ENCODE data around the gene TRIO. TPM values are rescaled to one million over a fixed set of nuclear protein-coding genes. Genes with fewer than 3 reads are reported as not detected.

TRIO gene
- total and polyA plus RNA-seq, 2 of the 8 experiments (the other 6 are each of a cell fraction or from before 2014, with no cell fraction given), result 35.1 to 69.1 TPM

GRCh38 chr5:14341571-14342230, 198.6 kb downstream of the TRIO start:
- no peak overlapping the region for H3K23ac ChIP-seq (ENCODE audit: insufficient read length)
- peaks cover 0 to 14% of the 10 kb centered on the region in 2 experiments; a peak in 3 of 4 replicates for H3K79me2 ChIP-seq (ENCODE audit: control insufficient read depth in 1 of 2, insufficient read depth in 2 of 2, low read length in 2 of 2)
- 0 out of 2 replicates have a peak overlapping the region, but pooled peaks have one; percentile 16 for H2BK5ac ChIP-seq (ENCODE audit: low read depth, low read length)
- no peak overlapping the region for H2BK20ac ChIP-seq (ENCODE audit: low read length)
- H3K27me3 ChIP-seq (replicated peaks in 1 of 4; ENCODE audit: control insufficient read depth in 3 of 4, extremely low read depth in 1 of 4, insufficient read depth in 3 of 4, low read length in 3 of 4), result no peaks in the 10 kb centered on the region
- H4K5ac ChIP-seq (ENCODE audit: insufficient read length, low read depth, low read length), result no peak overlapping the region
- no peak overlapping the region for H3K14ac ChIP-seq (ENCODE audit: insufficient read length)
- H3K36me3 ChIP-seq (ENCODE audit: control insufficient read depth in 2 of 4, insufficient read depth in 4 of 4, low read length in 3 of 4), result peaks cover 2 to 11% (median 8%) of the 10 kb centered on the region in 4 experiments; a peak in 6 of 8 replicates
- no peak overlapping the region for H3K18ac ChIP-seq (ENCODE audit: extremely low read depth, low read length)
- ChIA-PET POLR2A (ENCODE audit: partially characterized antibody) (interaction anchor here (0.6 to 1.1 kb wide), 4 partner anchors 16 to 42 kb away, joined by 3 read pairs; no protein-coding TSS in a partner anchor), CTCF (ENCODE audit: partially characterized antibody) (interaction anchor here (1.0 to 1.5 kb wide), 7 partner anchors 10 to 30 kb away, joined by 3 to 10 read pairs (median 3); no protein-coding TSS in a partner anchor)
- H2BK15ac ChIP-seq (ENCODE audit: low read length), result no peak overlapping the region
- 23% methylated on average over 4 of the region's 4 CpGs; no CpG with 5 or more reads in 1 of the 2 experiments for WGBS, 2 experiments (ENCODE audit: extremely low coverage in 1 of 2, insufficient coverage in 1 of 2, insufficient read length in 1 of 2, insufficient replicate concordance in 2 of 2, low coverage in 1 of 2, low lambda C conversion rate in 2 of 2, missing lambda C conversion rate in 1 of 2)
- no peak overlapping the region for H3K9ac ChIP-seq (replicated peaks in 1 of 4; ENCODE audit: extremely low read depth in 1 of 4, low read depth in 3 of 4, low read length in 3 of 4)
- DNase-seq (ENCODE audit: low read depth in 1 of 2, low spot score in 2 of 2), result peak in 1 of 2 experiments; percentile 62
- no peak overlapping the region for H2AFZ ChIP-seq (ENCODE audit: low read length)
- no peak overlapping the region for H2AK5ac ChIP-seq (ENCODE audit: low read depth, low read length)
- H3K79me1 ChIP-seq (ENCODE audit: low read depth, low read length), result no peaks in the 10 kb centered on the region
- no peak overlapping the region for H3K4ac ChIP-seq (replicated peaks; ENCODE audit: insufficient read length, low read depth, low read length)
- peaks cover 4 to 16% (median 8%) of the 10 kb centered on the region in 4 experiments; a peak in 4 of 7 replicates for H3K4me1 ChIP-seq (replicated peaks in 1 of 4; ENCODE audit: control insufficient read depth in 3 of 4, insufficient read depth in 4 of 4, low read length in 3 of 4)
- no peak overlapping the region for H4K8ac ChIP-seq (ENCODE audit: extremely low read depth, insufficient read depth, low read length)
- H3K4me3 ChIP-seq (ENCODE audit: extremely low read depth in 1 of 4, insufficient read depth in 2 of 4, low read depth in 3 of 4, low read length in 4 of 4), result peak overlapping the region in 3 of 4 experiments; percentile 6 to 15 (median 8); a peak in 3 of 8 replicates
- no peak overlapping the region for H4K91ac ChIP-seq (replicated peaks; ENCODE audit: insufficient read length, low read length)
- no peak overlapping the region for H3K56ac ChIP-seq (replicated peaks; ENCODE audit: insufficient read length, low read depth, low read length)
- FAIRE-seq, result peak; percentile 83
- H2BK120ac ChIP-seq (replicated peaks; ENCODE audit: low read depth, low read length), result no peak overlapping the region
- peaks cover 0 to 1% of the 10 kb centered on the region in 2 experiments for H4K20me1 ChIP-seq (replicated peaks in 1 of 2; ENCODE audit: control insufficient read depth in 1 of 2, insufficient read depth in 2 of 2, low read length in 2 of 2)
- no peak overlapping the region for H2BK12ac ChIP-seq (ENCODE audit: low read depth, low read length)
- H3K23me2 ChIP-seq (ENCODE audit: low read depth, low read length), result no peaks in the 10 kb centered on the region
- no peak overlapping the region for H3K27ac ChIP-seq (ENCODE audit: low read depth, low read length)
- peak overlapping the region; percentile 9 to 36; a peak in 3 of 4 replicates for H3K4me2 ChIP-seq (ENCODE audit: insufficient read depth in 1 of 2, low read depth in 2 of 2, low read length in 2 of 2)
- no peaks in the 10 kb centered on the region for H3K9me3 ChIP-seq (ENCODE audit: insufficient read depth in 2 of 2, low read depth in 1 of 2, low read length in 1 of 2)
- TF ChIP-seq, protein P1, sequence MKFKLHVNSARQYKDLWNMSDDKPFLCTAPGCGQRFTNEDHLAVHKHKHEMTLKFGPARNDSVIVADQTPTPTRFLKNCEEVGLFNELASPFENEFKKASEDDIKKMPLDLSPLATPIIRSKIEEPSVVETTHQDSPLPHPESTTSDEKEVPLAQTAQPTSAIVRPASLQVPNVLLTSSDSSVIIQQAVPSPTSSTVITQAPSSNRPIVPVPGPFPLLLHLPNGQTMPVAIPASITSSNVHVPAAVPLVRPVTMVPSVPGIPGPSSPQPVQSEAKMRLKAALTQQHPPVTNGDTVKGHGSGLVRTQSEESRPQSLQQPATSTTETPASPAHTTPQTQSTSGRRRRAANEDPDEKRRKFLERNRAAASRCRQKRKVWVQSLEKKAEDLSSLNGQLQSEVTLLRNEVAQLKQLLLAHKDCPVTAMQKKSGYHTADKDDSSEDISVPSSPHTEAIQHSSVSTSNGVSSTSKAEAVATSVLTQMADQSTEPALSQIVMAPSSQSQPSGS (IDR thresholded peaks at IDR 0.05; ENCODE audit: low read length), result no peak
- TF ChIP-seq YY1 (IDR thresholded peaks at IDR 0.05; ENCODE audit: low read depth, low read length), result peak; percentile 69; the same call in 1 of the 2 replicates
- peak; percentile 39; the same call in 1 of the 2 replicates for TF ChIP-seq TBP (IDR thresholded peaks at IDR 0.05; ENCODE audit: low read depth, low read length)
- TF ChIP-seq HDAC2 (IDR thresholded peaks at IDR 0.05; ENCODE audit: borderline replicate concordance in 1 of 2, low read depth in 2 of 2, low read length in 2 of 2), result peak in 1 of 2 experiments; percentile 75; a peak in 1 of 4 replicates
- TF ChIP-seq NRF1 (IDR thresholded peaks at IDR 0.05; ENCODE audit: low read depth, low read length), result no peak
- TF ChIP-seq SUZ12 (IDR thresholded peaks at IDR 0.05; ENCODE audit: low read length), result no peak
- no peak for TF ChIP-seq KDM1A (IDR thresholded peaks at IDR 0.05; ENCODE audit: borderline replicate concordance, low read length)
- TF ChIP-seq RAD21 (IDR thresholded peaks at IDR 0.05 in 1 of 2, conservative IDR thresholded peaks at IDR 0.05 in 1 of 2; ENCODE audit: low read depth in 2 of 2, low read length in 2 of 2), result no peak
